ENCODE data around the gene IQGAP3.
"Not testable (repeated sequence)": the region's sequence is repeated elsewhere in the genome, so short reads cannot be mapped to it uniquely, and the experiment has no call there.

Gene IQGAP3

GRCh38 chr1:156571261-156571852 is 1.0 kb downstream of the IQGAP3 start:
- no peak for DNase-seq

GRCh38 chr1:156566436-156566835 is 5.9 kb downstream of the IQGAP3 start:
- DNase-seq: no peak

GRCh38 chr1:156565519-156565918 is 6.8 kb downstream of the IQGAP3 start:
- DNase-seq: no peak

GRCh38 chr1:156560585-156561163 is 11.7 kb downstream of the IQGAP3 start:
- DNase-seq: no peak

- DNase-seq: no peak
Observed at GRCh38 chr1:156559797-156560385, 12.5 kb downstream of the IQGAP3 start.

GRCh38 chr1:156559086-156559796 is 13.1 kb downstream of the IQGAP3 start:
- DNase-seq: no peak

- no peak for DNase-seq
Observed at GRCh38 chr1:156556354-156556753, 16.0 kb downstream of the IQGAP3 start.

- no peak for DNase-seq
Observed at GRCh38 chr1:156555715-156556114, 16.6 kb downstream of the IQGAP3 start.

- DNase-seq: no peak
Observed at GRCh38 chr1:156554971-156555370, 17.4 kb downstream of the IQGAP3 start.

GRCh38 chr1:156553860-156554485 is 18.4 kb downstream of the IQGAP3 start:
- no peak for DNase-seq

GRCh38 chr1:156552937-156553336 is 19.4 kb downstream of the IQGAP3 start:
- DNase-seq: not testable (repeated sequence)

GRCh38 chr1:156552518-156552917 is 19.8 kb downstream of the IQGAP3 start:
- DNase-seq: no peak

GRCh38 chr1:156551869-156552268 is 20.5 kb downstream of the IQGAP3 start:
- no peak for DNase-seq

- DNase-seq: no peak
Observed at GRCh38 chr1:156551066-156551643, 21.2 kb downstream of the IQGAP3 start.

- DNase-seq: no peak
Observed at GRCh38 chr1:156550346-156550745, 22.0 kb downstream of the IQGAP3 start.

- no peak for DNase-seq
Observed at GRCh38 chr1:156549831-156550230, 22.5 kb downstream of the IQGAP3 start.

- DNase-seq: no peak
Observed at GRCh38 chr1:156549390-156549789, 23.0 kb downstream of the IQGAP3 start.

- no peak for DNase-seq
Observed at GRCh38 chr1:156547982-156548381, 24.4 kb downstream of the IQGAP3 start.

GRCh38 chr1:156547434-156547833 is 24.9 kb downstream of the IQGAP3 start:
- no peak for DNase-seq

GRCh38 chr1:156546267-156546666 is 26.1 kb downstream of the IQGAP3 start:
- no peak for DNase-seq

GRCh38 chr1:156544592-156545102 is 27.7 kb downstream of the IQGAP3 start:
- DNase-seq: no peak

- DNase-seq: no peak
Observed at GRCh38 chr1:156543066-156543465, 29.3 kb downstream of the IQGAP3 start.

GRCh38 chr1:156540955-156541354 is 31.4 kb downstream of the IQGAP3 start:
- DNase-seq: no peak

Data from NCI-H1105 (cell line).